Measurements from ENCODE around the gene ZKSCAN7.
"Not testable (repeated sequence)": the region's sequence is repeated elsewhere in the genome, so short reads cannot be mapped to it uniquely, and the experiment has no call there.

Gene ZKSCAN7

DNA sequence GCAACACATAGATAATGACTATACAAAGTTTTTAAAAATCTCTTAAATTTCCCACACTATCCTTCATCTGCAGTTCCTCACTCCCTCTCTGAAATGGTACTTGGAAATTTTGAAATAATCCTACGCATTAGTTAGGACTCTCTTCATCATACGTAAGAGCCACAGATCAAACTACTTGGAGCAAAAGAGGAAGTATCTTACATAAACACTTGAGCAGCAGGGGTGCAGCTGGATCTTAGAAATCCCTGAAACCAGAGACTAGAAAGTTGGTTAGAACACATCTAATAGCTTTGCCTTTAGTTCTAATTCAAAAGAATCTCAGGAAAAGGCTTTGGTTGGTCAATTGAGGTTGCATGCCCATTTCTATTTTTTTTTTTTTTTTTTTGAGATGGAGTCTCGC is 38.8 kb upstream of the ZKSCAN7 start:
- TF ChIP-seq, protein P1, sequence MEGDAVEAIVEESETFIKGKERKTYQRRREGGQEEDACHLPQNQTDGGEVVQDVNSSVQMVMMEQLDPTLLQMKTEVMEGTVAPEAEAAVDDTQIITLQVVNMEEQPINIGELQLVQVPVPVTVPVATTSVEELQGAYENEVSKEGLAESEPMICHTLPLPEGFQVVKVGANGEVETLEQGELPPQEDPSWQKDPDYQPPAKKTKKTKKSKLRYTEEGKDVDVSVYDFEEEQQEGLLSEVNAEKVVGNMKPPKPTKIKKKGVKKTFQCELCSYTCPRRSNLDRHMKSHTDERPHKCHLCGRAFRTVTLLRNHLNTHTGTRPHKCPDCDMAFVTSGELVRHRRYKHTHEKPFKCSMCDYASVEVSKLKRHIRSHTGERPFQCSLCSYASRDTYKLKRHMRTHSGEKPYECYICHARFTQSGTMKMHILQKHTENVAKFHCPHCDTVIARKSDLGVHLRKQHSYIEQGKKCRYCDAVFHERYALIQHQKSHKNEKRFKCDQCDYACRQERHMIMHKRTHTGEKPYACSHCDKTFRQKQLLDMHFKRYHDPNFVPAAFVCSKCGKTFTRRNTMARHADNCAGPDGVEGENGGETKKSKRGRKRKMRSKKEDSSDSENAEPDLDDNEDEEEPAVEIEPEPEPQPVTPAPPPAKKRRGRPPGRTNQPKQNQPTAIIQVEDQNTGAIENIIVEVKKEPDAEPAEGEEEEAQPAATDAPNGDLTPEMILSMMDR (IDR thresholded peaks at IDR 0.05; ENCODE audit: low read depth, low read length): no peak
- H3K4me3 ChIP-seq (ENCODE audit: low read depth, low read length): no peak overlapping the region

DNA sequence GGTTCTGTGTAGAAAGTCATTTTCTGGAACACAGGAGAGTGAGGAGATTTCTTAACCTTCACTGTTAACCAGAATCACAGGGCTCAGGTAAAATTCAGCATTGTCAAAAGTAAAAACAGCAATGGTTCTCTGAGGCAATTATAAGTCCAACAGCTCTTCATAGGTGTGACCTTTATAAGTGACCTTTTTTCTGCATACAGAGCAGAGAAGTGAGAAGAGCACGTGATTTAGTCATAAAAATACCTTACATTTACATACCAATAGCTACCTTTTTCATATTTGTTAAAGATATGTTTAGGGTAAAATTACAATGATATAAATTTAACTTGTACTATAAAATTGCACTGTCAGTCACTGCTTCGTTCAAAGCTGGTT is 36.2 kb upstream of the ZKSCAN7 start:
- no peak overlapping the region for H3K4me3 ChIP-seq (ENCODE audit: low read depth, low read length)
- TF ChIP-seq, protein P1 (IDR thresholded peaks at IDR 0.05; ENCODE audit: low read depth, low read length): no peak

DNA sequence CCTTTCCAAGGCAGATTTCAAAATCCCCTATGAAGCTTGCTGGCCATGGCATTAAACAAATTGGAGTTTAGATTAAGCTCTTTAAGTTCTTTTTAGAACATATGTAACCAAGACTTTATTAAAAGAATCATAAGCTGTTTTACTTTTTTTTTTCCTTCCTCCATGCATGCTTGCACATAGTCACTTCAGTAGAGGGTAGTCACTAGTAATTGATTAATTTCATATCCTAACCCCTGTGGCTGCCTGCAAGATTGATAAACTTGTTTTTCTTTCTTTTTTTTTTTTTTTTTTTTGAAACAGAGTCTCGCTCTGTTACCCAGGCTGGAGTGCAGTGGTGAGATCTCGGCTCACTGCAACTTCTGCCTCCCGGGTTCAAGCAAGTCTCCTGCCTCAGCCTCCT is 33.3 kb upstream of the ZKSCAN7 start:
- TF ChIP-seq, protein P1 (IDR thresholded peaks at IDR 0.05; ENCODE audit: low read depth, low read length): no peak
- no peak overlapping the region for H3K4me3 ChIP-seq (ENCODE audit: low read depth, low read length)

DNA sequence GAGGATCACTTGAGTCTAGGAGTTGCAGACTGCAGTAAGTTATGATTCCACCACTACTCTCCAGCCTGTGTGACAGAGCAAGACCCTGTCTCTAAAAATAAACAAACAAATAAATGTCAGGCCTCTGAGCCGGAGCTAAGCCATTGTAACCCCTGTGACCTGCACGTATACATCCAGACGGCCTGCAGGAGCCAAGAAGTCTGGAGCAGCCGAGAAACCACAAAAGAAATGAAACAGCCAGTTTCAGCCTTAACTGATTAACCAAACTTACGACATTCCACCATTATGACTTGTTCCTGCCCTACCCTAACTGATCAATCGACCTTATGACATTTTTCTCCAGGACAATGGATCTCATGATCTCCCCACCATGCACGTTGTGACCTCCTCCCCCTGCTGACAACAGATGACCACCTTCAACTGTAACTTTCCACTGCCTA is 32.5 kb upstream of the ZKSCAN7 start:
- H3K4me3 ChIP-seq (ENCODE audit: low read depth, low read length): no peak overlapping the region

DNA sequence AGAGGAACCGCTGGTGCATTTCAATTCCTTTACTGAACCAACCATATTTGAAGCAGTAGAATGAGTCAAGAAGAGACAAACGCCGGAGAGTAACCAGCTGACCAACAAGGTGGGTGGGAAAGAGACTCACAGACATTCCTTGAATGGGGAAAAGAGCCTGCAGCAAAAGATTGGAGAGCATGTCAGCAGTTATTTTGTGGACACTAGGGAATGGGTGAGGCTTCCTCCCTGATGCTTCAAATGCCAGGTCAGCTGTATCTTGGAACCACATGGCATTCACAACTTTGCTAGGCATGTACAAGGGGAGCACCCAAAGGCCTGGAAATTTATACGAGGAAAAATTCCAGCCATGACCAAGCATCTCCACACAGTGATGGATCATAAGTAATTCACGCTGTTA is 29.9 kb upstream of the ZKSCAN7 start:
- no peak overlapping the region for H3K4me3 ChIP-seq (ENCODE audit: low read depth, low read length)
- TF ChIP-seq, protein P1 (IDR thresholded peaks at IDR 0.05; ENCODE audit: low read depth, low read length): no peak

More for the DNA sequence above, 32.5 kb upstream of the ZKSCAN7 start:
- TF ChIP-seq, protein P1 (IDR thresholded peaks at IDR 0.05; ENCODE audit: low read depth, low read length): no peak

DNA sequence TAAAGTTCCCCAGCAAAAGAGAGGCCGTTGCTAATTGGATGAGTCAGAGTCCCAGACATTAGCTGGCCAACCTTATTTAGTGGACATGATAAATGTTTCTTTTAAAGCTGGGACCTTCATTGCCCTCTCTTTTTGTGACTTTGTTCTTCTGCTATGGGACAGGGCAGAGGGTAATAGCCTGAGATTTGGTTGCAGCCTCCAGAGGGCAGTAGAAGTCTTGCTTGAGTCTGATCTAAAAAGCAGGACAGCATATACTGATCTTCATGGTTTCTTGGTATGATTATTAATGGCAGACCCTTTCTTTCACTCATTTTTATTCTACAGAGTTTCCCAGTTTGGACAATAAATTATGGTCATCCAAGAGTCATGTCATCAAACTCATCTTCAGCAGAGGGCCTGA is 25.1 kb upstream of the ZKSCAN7 start:
- TF ChIP-seq, protein P1 (IDR thresholded peaks at IDR 0.05; ENCODE audit: low read depth, low read length): no peak
- no peak overlapping the region for H3K4me3 ChIP-seq (ENCODE audit: low read depth, low read length)

DNA sequence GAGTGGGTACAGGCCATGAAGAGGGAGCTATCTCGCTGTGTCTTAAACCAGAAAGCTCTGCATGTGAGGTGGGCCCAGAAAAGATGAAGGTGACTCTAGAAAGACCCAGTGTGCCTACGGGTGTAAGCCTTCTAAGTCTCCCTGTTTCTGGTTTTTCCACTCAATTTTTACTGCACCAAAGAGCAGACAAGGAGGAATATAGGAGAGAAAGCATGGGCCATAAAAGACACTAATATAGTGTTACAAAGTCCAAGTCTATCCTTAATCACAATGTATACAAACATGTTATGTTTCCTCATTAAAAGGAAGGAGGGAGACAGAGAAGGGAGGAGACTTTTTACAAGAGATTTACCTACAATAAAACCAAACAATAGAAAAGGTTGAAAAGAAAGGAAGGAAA is 24.1 kb upstream of the ZKSCAN7 start:
- H3K4me3 ChIP-seq (ENCODE audit: low read depth, low read length): no peak overlapping the region
- TF ChIP-seq, protein P1 (IDR thresholded peaks at IDR 0.05; ENCODE audit: low read depth, low read length): no peak

DNA sequence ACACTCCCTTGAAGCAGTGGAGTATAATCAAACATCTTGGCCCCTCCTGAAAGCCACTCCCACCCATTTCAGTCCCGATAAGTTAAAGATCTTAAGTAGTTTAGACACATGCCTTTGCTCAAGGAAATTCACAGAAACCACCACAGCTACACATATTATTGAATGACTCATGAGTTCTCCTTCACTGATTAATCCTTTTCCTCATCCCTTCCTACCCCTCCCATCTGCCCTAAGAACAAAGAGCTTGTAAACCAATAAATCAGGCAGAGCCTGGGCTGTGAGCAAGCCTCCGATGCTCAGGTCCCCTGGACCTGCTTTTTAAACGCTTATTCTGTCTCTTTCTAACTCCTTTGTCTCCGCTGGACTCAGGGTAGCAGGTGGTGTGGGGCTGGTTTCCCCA is 20.3 kb upstream of the ZKSCAN7 start:
- not testable (repeated sequence) for H3K4me3 ChIP-seq (ENCODE audit: low read depth, low read length)

All from WI38 (cell line).